Measurements from ENCODE around the gene ECPAS.
"Not testable (repeated sequence)": the region's sequence is repeated elsewhere in the genome, so short reads cannot be mapped to it uniquely, and the experiment has no call there.

Gene ECPAS

GRCh38 chr9:111348821-111349271 is 135.3 kb downstream of the ECPAS start:
- no peak overlapping the region for H3K4me3 ChIP-seq (ENCODE audit: low read depth, low read length)
- H3K27ac ChIP-seq (ENCODE audit: low read depth, low read length) = no peak overlapping the region
- H3K4me1 ChIP-seq (ENCODE audit: control insufficient read depth, insufficient read depth, low read length) = no peaks in the 10 kb centered on the region

DNA sequence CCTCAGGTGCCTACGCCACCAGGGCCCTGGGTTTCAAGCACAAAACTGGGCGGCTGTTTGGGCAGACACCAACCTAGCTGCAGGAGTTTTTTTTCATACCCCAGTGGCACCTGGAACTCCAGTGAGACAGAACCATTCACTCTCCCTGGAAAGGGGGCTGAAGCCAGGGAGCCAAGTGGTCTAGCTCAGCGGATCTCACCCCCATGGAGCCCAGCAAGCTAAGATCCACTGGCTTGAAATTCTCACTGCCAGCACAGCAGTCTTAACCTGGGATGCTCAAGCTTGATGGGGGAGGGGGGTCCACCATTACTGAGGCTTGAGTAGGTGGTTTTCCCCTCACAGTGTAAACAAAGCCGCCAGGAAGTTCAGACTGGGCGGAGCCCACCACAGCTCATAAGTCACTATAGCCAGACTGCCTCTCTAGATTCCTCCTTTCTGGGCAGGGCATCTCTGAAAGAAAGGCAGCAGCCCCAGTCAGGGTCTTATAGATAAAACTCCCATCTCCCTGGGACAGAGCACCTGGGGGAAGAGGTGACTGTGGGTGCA is 149.8 kb downstream of the ECPAS start:
- H3K9ac ChIP-seq (ENCODE audit: low read depth, low read length); H3K27me3 ChIP-seq (ENCODE audit: control insufficient read depth, insufficient read depth, low read length); H3K9me3 ChIP-seq (ENCODE audit: control insufficient read depth, insufficient read depth, low read length); H3K27ac ChIP-seq (ENCODE audit: low read depth, low read length); H3K36me3 ChIP-seq (ENCODE audit: control insufficient read depth, insufficient read depth, low read length); H3K4me3 ChIP-seq (ENCODE audit: low read depth, low read length); H3K4me1 ChIP-seq (ENCODE audit: control insufficient read depth, insufficient read depth, low read length): not testable (repeated sequence)

More at GRCh38 chr9:111348821-111349271, 135.3 kb downstream of the ECPAS start:
- H3K9ac ChIP-seq (ENCODE audit: low read depth, low read length) = no peak overlapping the region
- H3K36me3 ChIP-seq (ENCODE audit: control insufficient read depth, insufficient read depth, low read length) = no peaks in the 10 kb centered on the region
- H3K9me3 ChIP-seq (ENCODE audit: control insufficient read depth, insufficient read depth, low read length) = no peaks in the 10 kb centered on the region
- no peaks in the 10 kb centered on the region for H3K27me3 ChIP-seq (ENCODE audit: control insufficient read depth, insufficient read depth, low read length)

DNA sequence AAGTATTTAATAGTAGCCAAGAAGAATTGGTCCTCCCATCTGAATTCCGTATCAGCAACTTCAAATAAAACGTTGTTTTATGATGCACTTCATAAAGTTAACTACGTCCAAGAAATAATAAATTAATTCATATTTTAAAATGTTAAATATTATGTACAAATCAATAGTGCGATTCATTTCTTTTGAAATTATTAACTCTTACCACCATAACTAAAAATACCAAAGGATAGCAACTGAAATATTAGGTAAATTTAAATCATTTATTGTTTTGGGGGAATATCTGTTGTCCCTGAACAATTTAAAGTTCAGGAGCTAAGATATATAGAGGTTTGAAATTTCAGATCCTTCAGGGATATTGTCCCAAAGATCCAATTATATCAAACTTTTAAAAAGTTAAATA is 154.1 kb downstream of the ECPAS start, which contains the start of gene OR2K2:
OR2K2 (minus strand) TSS at position 101 of the 400 bp plus-strand sequence. CDS start 1,791 bp downstream, outside the sequence.
- no peaks in the 10 kb centered on the region for H3K27me3 ChIP-seq (ENCODE audit: control insufficient read depth, insufficient read depth, low read length)

DNA sequence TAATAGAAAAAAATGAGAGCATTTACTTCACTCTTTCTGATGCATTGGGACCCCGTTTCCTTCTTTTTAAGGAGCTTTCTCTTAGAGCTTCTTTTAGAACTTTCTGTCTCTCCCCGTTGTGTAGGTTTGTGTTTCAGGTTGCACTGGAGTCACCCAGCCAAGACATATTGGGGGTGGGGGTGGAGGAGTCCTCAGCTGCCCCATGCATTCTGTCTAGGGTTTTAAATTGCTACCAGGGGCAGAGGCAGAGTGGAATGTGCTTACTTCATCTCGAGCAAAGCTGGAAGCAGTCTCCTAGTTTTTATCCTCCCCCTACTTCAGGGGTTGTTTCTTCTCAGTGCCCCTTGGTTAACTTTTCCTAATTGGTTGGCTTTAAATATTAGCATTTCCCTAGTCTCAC is 163.6 kb downstream of the ECPAS start:
- Histone ChIP-seq H3K9me3 (ENCODE audit: control insufficient read depth, insufficient read depth, low read length) (peaks cover 5% of the 10 kb centered on the region; the same call in 1 of the 2 replicates), H3K27ac (ENCODE audit: low read depth, low read length) (no peak overlapping the region), H3K9ac (ENCODE audit: low read depth, low read length) (no peak overlapping the region)

More for the DNA sequence above, 154.1 kb downstream of the ECPAS start, which contains the start of gene OR2K2:
- Histone ChIP-seq H3K36me3 (ENCODE audit: control insufficient read depth, insufficient read depth, low read length) (no peaks in the 10 kb centered on the region), H3K4me3 (ENCODE audit: low read depth, low read length) (no peak within 1 kb of the TSS), H3K9me3 (ENCODE audit: control insufficient read depth, insufficient read depth, low read length) (no peaks in the 10 kb centered on the region), H3K9ac (ENCODE audit: low read depth, low read length) (no peak within 1 kb of the TSS), H3K4me1 (ENCODE audit: control insufficient read depth, insufficient read depth, low read length) (0 out of 2 replicates have a peak, but pooled peaks cover 3% of the 10 kb centered on the region), H3K27ac (ENCODE audit: low read depth, low read length) (no peak within 1 kb of the TSS)

GRCh38 chr9:111316796-111317195 is 167.4 kb downstream of the ECPAS start:
- Histone ChIP-seq H3K9ac (ENCODE audit: low read depth, low read length) (no peak overlapping the region), H3K4me3 (ENCODE audit: low read depth, low read length) (no peak overlapping the region), H3K27ac (ENCODE audit: low read depth, low read length) (no peak overlapping the region), H3K9me3 (ENCODE audit: control insufficient read depth, insufficient read depth, low read length) (peaks cover 5% of the 10 kb centered on the region; the same call in 1 of the 2 replicates), H3K36me3 (ENCODE audit: control insufficient read depth, insufficient read depth, low read length) (no peaks in the 10 kb centered on the region), H3K4me1 (ENCODE audit: control insufficient read depth, insufficient read depth, low read length) (no peaks in the 10 kb centered on the region), H3K27me3 (ENCODE audit: control insufficient read depth, insufficient read depth, low read length) (no peaks in the 10 kb centered on the region)

More for the DNA sequence above, 163.6 kb downstream of the ECPAS start:
- Histone ChIP-seq H3K4me1 (ENCODE audit: control insufficient read depth, insufficient read depth, low read length) (no peaks in the 10 kb centered on the region), H3K4me3 (ENCODE audit: low read depth, low read length) (no peak overlapping the region), H3K36me3 (ENCODE audit: control insufficient read depth, insufficient read depth, low read length) (no peaks in the 10 kb centered on the region), H3K27me3 (ENCODE audit: control insufficient read depth, insufficient read depth, low read length) (no peaks in the 10 kb centered on the region)
